Transverse colon (tissue), 4 donors: ENCODE measurements around the gene TTLL3. TPM values are rescaled to one million over a fixed set of nuclear protein-coding genes. Genes with fewer than 3 reads are reported as not detected.

ENCODE experiments used
- DNase-seq: peaks from one replicate; pipeline ENCODE4 v3.0.0-alpha.2; 2019
- H3K27ac ChIP-seq, 4 donors: fragments of 200-600 bp; sonication (generic); 2 replicates each; pipeline ENCODE4 v1.5.1; 2016 to 2018; ENCODE audit warnings: inconsistent platforms in 4 of 4
- H3K27me3 ChIP-seq: fragments of 200-600 bp; sonication (generic); 2 replicates; pipeline ENCODE4 v1.5.1; 2017; ENCODE audit warnings: inconsistent platforms
- H3K36me3 ChIP-seq, 4 donors: fragments of 200-600 bp; sonication (generic); 2 replicates each; pipeline ENCODE4 v1.5.1; 2017 to 2019; ENCODE audit warnings: inconsistent platforms in 4 of 4
- H3K4me1 ChIP-seq, 4 donors: fragments of 200-600 bp; sonication (generic); 2 replicates each; pipeline ENCODE4 v1.5.1; 2017 to 2020; ENCODE audit warnings: inconsistent platforms in 4 of 4
- H3K4me3 ChIP-seq, 4 donors: fragments of 200-600 bp; sonication (generic); 1 replicate in 1 of 4; 2 replicates in 3 of 4; pipeline versions ENCODE4 v1.5.1 to v1.6.1; 2017 to 2019; ENCODE audit warnings: inconsistent platforms in 4 of 4
- H3K9me3 ChIP-seq, 2 donors: fragments of 200-600 bp; sonication (generic); 2 replicates each; pipeline ENCODE4 v1.5.1; 2017 to 2019; ENCODE audit warnings: inconsistent platforms in 2 of 2
- EP300 ChIP-seq: sonication (generic); formaldehyde crosslinking; IDR thresholded peaks from one replicate; pipeline ENCODE4 v1.6.1; 2017; ENCODE audit warnings: antibody characterized with exemption, low read depth
- POLR2A ChIP-seq: fragments of 450-650 bp; IDR thresholded peaks from one replicate; pipeline ENCODE4 v1.6.1; 2016; ENCODE audit warnings: antibody characterized with exemption, mild to moderate bottlenecking, moderate library complexity
- POLR2AphosphoS5 ChIP-seq, 3 donors: sonication (generic); formaldehyde crosslinking; IDR thresholded peaks; one replicate each; pipeline ENCODE4 v1.6.1; 2016; ENCODE audit warnings: antibody characterized with exemption in 3 of 3
- WGBS, 2 donors: methylation state at CpG; one replicate each; pipeline ENCODE4 v1.1.5; 2018; ENCODE audit warnings: low coverage in 1 of 2; 5-methylcytosine and 5-hydroxymethylcytosine counted together
- in situ Hi-C, 4 donors: fragments of 200-750 bp; cut with MboI; loops; one replicate each; pipeline versions ENCODE4 v1.15.0 to v1.15.1; 2017; ENCODE audit warnings: low sequenced_read_pairs in 3 of 4, low pct_ligation_motif_present in 1 of 4, low pct_unique_long_range_greater_than_20kb in 1 of 4
- intact Hi-C: fragments of 100-400 bp; cut with DNase I; formaldehyde crosslinking; loops from one replicate; pipeline ENCODE4 v1.15.1; 2023; ENCODE audit warnings: low total_unique reads
- total RNA-seq, 4 donors: library from RNA; depleted of rRNA; stranded (reverse); fragments of >200 nt; gene quantifications; one replicate each; pipeline ENCODE4 v1.1.0, GENCODE V29; 2016
- TF ChIP-seq, protein P1 (sequence below), 5 experiments: fragments of 200-600 bp in 3 of 5; fragments of 450-650 bp in 2 of 5; sonication (generic) in 3 of 5; IDR thresholded peaks; 1 replicate in 2 of 5; 2 replicates in 3 of 5; pipeline ENCODE4 v1.5.1; 2016 to 2017; ENCODE audit warnings: antibody characterized with exemption in 5 of 5, inconsistent platforms in 3 of 5, mild to moderate bottlenecking in 2 of 5, moderate library complexity in 1 of 5

Gene TTLL3
- total RNA-seq, 4 donors from 2014 or later: 47.4 to 352 (median 154) TPM

DNA sequence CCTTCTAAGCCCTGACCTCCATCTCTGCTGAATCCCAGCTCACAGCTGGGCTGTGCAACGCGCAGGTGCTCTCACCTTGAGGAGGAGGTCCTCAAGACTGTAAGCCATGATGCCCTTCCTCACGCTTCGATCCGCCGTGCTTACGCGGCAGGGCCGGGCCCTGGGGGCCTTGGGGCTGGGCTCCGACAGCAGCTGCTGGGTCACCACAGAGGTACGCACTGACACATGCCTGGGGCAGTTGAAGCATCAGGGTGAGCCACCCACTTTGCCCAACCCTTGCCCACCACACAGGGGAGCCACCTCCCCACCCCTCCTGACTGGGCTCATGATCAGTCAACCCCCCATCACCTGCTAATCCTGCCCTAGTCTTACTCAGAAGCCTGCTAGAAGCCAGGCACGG, 66.9 kb downstream of the TTLL3 start:
- TF ChIP-seq, protein P1, sequence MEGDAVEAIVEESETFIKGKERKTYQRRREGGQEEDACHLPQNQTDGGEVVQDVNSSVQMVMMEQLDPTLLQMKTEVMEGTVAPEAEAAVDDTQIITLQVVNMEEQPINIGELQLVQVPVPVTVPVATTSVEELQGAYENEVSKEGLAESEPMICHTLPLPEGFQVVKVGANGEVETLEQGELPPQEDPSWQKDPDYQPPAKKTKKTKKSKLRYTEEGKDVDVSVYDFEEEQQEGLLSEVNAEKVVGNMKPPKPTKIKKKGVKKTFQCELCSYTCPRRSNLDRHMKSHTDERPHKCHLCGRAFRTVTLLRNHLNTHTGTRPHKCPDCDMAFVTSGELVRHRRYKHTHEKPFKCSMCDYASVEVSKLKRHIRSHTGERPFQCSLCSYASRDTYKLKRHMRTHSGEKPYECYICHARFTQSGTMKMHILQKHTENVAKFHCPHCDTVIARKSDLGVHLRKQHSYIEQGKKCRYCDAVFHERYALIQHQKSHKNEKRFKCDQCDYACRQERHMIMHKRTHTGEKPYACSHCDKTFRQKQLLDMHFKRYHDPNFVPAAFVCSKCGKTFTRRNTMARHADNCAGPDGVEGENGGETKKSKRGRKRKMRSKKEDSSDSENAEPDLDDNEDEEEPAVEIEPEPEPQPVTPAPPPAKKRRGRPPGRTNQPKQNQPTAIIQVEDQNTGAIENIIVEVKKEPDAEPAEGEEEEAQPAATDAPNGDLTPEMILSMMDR (IDR thresholded peaks at IDR 0.05): no peak
- TF ChIP-seq POLR2A (no peak), EP300 (no peak), POLR2AphosphoS5 (IDR thresholded peaks at IDR 0.05) (no peak)
- DNase-seq: no peak
- Histone ChIP-seq H3K27ac (no peak overlapping the region), H3K27me3 (no peaks in the 10 kb centered on the region), H3K36me3 (no peaks in the 10 kb centered on the region), H3K9me3 (no peaks in the 10 kb centered on the region), H3K4me1 (peaks cover 0 to 5% (median 0%) of the 10 kb centered on the region in 4 donors), H3K4me3 (no peak overlapping the region)
- intact Hi-C loops: no loop called here
- WGBS, 2 donors: 87% methylated on average over 8 of the region's 12 CpGs; no CpG with 5 or more reads in 1 of the 2 donors
- in situ Hi-C loops: no loop called here

DNA sequence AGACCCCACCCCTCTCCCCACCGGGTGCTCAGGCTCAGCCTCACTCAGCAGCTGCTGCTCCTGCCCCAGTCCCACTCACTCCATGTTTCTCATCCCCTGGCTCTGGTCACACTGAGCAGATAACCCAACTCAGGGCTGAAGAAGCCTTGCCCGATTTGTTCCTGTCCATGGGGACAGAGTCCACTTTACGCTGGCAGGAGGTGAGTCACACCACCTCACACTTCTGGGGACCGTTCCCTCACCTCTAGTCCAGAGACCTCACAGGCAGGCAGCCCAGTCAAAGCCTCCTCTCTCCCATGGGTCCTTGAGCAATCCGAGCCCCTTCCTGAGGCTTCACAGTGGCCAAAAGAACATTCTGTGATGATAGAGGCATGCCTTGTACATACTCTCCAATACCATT, 68.6 kb downstream of the TTLL3 start:
- H3K4me1 ChIP-seq: peaks cover 0 to 5% (median under 1%) of the 10 kb centered on the region in 4 donors
- no peaks in the 10 kb centered on the region for H3K9me3 ChIP-seq
- no peaks in the 10 kb centered on the region for H3K27me3 ChIP-seq
- TF ChIP-seq POLR2A (peak; percentile 54), POLR2AphosphoS5 (IDR thresholded peaks at IDR 0.05) (peak in 2 of 3 donors; percentile 57 to 75)
- TF ChIP-seq, protein P1 (IDR thresholded peaks at IDR 0.05): no peak
- intact Hi-C loops (no loop called here), in situ Hi-C loops (no loop called here)
- peak overlapping the region in 2 of 4 donors; percentile 17 to 24 for H3K27ac ChIP-seq
- H3K36me3 ChIP-seq: no peaks in the 10 kb centered on the region
- DNase-seq: peak; percentile 72
- 33 to 66% methylated on average over 1 to 5 of the region's 5 CpGs for WGBS, 2 donors
- H3K4me3 ChIP-seq: no peak overlapping the region

DNA sequence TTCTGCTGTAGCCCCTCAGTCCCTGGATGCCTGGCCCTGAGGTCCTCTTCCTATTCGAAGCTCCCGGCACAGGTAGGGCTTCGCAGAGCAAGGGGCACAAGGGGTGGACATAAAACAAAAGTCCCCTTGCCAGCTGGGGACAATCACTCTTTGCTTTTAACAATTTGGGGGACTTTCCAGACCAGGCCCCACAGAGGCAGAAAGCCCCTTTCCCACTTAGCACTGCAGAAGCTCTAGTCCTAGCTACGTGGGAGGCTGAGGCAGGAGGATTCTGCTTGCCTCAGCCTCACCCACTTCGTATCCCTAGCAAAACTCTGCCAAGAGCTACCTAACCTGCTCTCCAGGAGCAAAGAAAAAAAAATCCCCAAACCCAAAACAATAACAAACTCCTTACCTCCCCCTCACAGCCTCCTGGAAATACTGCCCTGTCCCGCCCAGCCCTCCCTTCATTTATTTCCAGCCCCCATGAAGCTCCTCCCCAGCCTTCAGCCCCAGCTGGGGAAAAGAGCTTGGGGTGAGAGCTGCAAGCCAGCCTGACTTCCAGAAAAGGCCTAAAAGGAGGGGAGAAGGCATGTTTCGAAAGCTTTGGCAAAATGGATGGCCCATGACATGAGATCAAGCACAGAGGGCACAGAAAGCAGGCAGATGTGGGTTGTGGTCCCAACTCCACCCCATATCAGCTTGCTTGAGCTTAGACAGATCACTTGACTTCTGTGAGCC, 69.9 kb downstream of the TTLL3 start, which contains the start of gene CIDEC:
TSS of gene CIDEC (minus strand) at position 424 of the 720 bp plus-strand sequence. CDS start 1,767 bp downstream, outside the sequence.
- TF ChIP-seq, protein P1 (IDR thresholded peaks at IDR 0.05): no peak
- TF ChIP-seq POLR2AphosphoS5 (IDR thresholded peaks at IDR 0.05) (no peak), POLR2A (no peak), EP300 (no peak)
- 80 to 89% methylated on average over 1 to 7 of the region's 7 CpGs for WGBS, 2 donors
- in situ Hi-C loops: no loop called here
- intact Hi-C loops: no loop called here
- Histone ChIP-seq H3K27ac (peak within 1 kb of the TSS in 2 of 4 donors; percentile 17 to 24), H3K27me3 (no peaks in the 10 kb centered on the region), H3K36me3 (no peaks in the 10 kb centered on the region), H3K9me3 (no peaks in the 10 kb centered on the region), H3K4me3 (no peak within 1 kb of the TSS), H3K4me1 (peaks cover 0 to 8% (median 2%) of the 10 kb centered on the region in 4 donors)
- DNase-seq: no peak

DNA sequence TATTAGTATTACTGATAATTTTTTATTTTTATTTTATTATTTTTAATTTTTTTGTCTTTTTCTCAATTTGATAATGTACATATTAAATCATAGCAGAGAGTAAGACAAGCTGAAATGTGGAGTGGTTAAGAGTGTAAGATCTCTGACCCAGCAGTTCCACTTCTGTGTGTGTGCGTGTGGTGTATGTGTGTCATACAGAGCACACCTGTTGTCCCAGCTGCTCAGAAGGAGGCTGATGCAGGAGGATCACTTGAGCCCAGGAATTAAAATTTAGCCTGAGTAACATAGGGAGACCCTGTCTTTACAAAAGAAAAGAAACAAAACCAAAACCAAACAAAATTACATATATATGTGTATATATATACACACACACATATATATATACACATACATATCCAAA, 71.4 kb downstream of the TTLL3 start:
- TF ChIP-seq POLR2AphosphoS5 (IDR thresholded peaks at IDR 0.05): no peak
- TF ChIP-seq, protein P1 (IDR thresholded peaks at IDR 0.05): no peak
- TF ChIP-seq EP300: no peak
- no peak for TF ChIP-seq POLR2A
- Histone ChIP-seq H3K27me3 (no peaks in the 10 kb centered on the region), H3K9me3 (no peaks in the 10 kb centered on the region), H3K4me3 (no peak overlapping the region), H3K36me3 (no peaks in the 10 kb centered on the region), H3K27ac (no peak overlapping the region), H3K4me1 (peaks cover 0 to 8% (median 2%) of the 10 kb centered on the region in 4 donors)
- no peak for DNase-seq
- in situ Hi-C loops (no loop called here), intact Hi-C loops (no loop called here)
- WGBS, 2 donors: 80 to 81% methylated on average over 1 of the region's 1 CpG
